GM12873 (cell line): ENCODE measurements around the gene ATG7.

ENCODE experiments used
- TF ChIP-seq, protein P1 (sequence below): IDR thresholded peaks from 2 replicates; pipeline ENCODE4 v1.5.1; 2012; ENCODE audit warnings: low read depth, mild to moderate bottlenecking, moderate library complexity, low read length, control low read depth; ENCODE audit not compliant: insufficient read depth; ENCODE audit errors: missing control alignments

The ATG7 gene

DNA sequence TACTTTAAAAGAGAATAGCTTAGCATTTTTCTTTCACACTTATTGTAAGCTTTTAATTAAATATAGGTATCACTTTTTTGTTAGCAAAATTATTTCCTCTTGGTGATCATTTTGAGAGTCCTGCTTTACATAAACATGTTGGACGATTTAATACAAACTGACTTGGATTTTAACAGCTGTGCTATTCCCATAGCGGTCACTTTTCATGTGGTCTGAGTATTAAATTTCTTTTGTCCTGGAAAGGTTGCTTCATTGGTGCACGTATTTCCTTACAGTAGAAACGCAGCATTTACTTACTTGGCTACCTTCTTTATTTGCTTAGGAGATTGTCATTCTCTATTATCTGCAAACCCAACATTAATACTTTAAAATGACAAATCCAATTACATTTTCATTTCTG lies 109.4 kb downstream of the ATG7 start:
- TF ChIP-seq, protein P1, sequence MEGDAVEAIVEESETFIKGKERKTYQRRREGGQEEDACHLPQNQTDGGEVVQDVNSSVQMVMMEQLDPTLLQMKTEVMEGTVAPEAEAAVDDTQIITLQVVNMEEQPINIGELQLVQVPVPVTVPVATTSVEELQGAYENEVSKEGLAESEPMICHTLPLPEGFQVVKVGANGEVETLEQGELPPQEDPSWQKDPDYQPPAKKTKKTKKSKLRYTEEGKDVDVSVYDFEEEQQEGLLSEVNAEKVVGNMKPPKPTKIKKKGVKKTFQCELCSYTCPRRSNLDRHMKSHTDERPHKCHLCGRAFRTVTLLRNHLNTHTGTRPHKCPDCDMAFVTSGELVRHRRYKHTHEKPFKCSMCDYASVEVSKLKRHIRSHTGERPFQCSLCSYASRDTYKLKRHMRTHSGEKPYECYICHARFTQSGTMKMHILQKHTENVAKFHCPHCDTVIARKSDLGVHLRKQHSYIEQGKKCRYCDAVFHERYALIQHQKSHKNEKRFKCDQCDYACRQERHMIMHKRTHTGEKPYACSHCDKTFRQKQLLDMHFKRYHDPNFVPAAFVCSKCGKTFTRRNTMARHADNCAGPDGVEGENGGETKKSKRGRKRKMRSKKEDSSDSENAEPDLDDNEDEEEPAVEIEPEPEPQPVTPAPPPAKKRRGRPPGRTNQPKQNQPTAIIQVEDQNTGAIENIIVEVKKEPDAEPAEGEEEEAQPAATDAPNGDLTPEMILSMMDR = no peak

DNA sequence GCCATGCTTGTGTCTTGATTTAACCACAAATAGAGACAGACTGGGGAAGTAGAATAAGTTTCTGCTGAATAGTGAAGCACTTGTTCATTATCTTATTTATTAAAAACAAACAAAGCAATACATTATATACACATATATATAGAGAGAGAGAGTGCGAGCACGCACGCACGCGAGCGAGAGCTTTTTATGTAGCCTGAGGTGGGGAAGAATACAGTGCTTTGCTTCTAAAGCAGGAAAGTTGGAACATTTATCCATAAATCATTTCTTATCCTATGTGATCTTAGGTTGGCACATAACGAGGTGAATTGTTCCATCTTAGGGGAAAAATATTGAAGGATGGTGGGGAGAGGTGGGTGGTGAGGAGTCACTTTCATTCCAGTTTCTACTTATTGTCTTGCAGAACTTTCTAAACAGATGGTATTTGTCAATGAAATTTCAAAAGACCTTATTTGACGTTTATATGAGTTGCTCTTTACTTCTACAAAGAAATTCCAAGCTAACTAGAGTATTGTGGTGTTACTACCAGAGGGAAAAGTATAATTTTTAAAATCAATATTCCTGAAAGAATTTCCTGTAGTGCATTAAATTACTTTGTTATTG lies 110.0 kb downstream of the ATG7 start:
- TF ChIP-seq, protein P1 = no peak

DNA sequence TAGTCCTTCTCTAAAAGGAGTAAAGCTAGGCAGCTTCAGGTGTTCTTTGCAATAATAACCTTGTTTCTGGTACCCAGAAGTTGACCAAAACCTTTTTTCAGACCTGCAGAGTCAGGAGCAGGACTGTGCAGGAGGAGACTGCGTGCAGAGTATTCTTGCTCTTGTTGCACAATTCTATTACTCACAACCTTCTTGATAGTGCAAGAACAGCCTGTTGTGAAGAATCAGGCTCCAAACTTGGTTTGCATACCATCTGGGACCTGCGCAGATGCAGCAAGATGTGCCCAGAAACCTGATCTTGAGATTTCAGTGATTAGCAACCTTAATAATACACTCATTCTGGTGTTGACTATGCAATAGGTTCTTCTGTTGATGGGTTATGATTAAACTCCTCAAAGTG lies 111.9 kb downstream of the ATG7 start:
- TF ChIP-seq, protein P1 = no peak

DNA sequence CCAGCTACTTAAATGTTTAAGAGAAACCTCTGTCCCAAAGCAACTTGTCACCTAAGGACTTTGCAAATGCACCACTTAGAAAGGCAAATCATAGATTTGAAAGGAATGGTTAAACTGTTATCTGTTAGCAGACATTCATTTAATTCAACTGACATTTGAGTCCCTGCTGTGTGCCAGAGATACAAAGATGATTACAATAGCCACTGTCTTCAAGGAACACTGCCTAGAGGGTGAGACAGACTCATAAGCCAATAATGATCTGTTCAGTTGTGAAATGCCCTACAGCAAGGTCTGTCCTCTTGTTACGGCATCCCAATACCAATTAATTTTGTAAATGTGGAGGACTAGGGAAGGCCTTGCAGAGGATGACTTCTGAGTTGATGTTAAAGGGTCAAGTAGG lies 113.1 kb downstream of the ATG7 start:
- TF ChIP-seq, protein P1 = no peak

DNA sequence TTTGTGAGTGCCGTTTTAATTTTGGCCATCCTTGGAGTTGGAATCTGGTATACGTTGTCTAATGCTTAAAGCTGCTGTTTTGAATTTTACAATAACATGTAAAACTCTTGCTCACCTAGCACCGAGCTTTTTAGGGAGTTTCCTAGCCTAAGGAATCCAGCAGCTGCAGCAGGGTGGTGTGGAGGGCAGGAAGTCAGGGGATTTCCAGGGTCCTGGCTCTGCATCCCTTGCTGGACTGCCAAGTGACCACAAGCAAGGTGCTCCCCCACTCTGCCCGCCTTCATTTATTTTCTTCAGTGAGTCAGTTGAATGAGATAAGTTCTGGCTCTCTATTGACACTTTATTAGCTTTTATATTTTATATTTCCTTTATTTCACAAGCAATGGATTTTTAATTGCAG lies 113.7 kb downstream of the ATG7 start:
- TF ChIP-seq, protein P1 = no peak

DNA sequence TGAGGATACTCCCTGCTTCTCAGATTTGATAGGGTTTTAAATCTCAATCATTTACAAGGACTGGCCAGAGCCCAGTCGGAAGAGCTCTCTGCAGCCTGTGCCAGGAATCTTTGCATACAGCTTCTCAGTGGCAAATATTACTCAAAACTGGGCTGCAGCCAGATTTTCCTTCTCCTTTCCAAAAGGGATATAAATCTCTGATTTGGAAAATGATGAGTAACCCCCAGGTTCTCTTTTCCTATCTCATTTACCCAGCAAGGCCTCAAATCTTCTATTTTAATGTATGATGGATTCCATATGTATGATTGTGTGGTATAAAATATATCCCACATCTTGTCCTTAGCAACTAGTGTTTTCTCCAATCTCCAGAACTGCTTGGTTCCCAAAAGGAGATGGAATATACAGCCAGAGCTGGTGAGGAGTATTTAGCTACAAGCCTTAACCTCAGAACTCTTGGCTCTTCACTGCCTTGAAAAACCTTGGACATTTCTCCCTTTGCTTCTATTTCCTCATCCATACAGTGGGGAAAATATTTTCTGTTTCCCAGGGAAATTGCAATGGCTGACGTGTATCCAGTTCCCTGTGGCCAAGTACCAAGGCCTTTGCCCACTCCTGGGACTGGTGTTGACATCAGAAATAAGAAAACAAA lies 114.4 kb downstream of the ATG7 start:
- TF ChIP-seq, protein P1 = no peak

DNA sequence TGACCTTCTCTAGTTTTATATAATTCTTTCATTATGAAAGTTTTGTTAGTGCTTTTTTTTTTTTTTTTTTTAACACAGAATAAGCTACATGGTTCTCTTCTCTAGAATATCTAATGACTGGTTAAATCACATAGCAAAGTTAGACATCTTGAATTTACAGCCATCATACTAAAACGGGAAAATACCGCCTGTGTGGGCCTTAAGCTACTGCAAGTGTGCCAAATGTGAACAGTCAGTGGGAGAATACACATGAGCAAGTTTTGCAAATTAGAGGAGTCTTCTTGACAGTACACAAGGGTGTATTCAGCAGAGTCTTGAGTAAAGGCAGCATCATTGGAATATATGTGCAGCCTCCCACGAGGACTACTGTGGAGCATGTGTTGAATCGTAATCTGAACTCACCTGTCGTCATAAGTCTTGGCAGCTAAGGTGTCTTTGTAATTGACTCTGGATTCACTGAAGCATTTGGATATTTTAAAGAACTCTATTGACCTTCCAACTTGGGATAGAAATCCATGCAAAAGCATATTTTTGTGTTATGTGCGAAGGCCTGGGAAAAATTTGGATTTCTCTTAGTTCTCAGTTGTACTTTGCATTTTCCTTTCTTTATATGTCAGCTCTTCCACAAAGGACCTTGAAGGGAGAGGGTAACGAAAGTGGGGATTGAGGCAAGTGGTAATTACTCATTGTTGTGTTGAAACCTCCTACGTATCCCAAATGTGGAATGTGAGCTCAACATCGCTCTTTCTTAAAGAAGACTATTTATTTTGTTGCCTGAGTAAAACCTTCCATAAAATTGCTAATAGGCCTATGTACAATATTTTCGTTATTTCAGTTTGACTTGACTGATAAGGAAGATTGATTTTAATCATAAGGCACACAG lies 117.4 kb downstream of the ATG7 start:
- TF ChIP-seq, protein P1 = no peak
